HCT116 (cell line): ENCODE data around the gene PTGES2. TPM values are rescaled to one million over a fixed set of nuclear protein-coding genes. Genes with fewer than 3 reads are reported as not detected.
A peak's percentile ranks its signal among the peaks of the same experiment; 100 is the strongest.

ENCODE experiments used
- ATAC-seq: fragments of 200-7000 bp; cut with Tn5 transposase; 2 replicates; pipeline ENCODE4 v1.9.1; 2020; ENCODE audit warnings: mild to moderate bottlenecking, moderate library complexity
- BruUV-seq: library from RNA; stranded (reverse); fragments of 400-500 nt; replicated peaks from 2 replicates; lab custom pipeline; 2021; lab: Mats Ljungman, UMichigan
- CTCF ChIA-PET: fragments of 300-600 bp; sonication (Branson Sonifier 250); formaldehyde crosslinking; loops from one replicate; lab custom pipeline; 2021; ENCODE audit warnings: antibody characterized with exemption; lab: Charles Lee
- POLR2A ChIA-PET: fragments of 300-600, 350-600 bp; sonication (Branson Sonifier 250); formaldehyde crosslinking; loops from one replicate; lab custom pipeline; 2021; ENCODE audit warnings: antibody characterized with exemption; lab: Charles Lee
- RAD21 ChIA-PET, 2 experiments: fragments of 300-600 bp; sonication (Branson Sonifier 250); formaldehyde crosslinking; loops; one replicate each; lab custom pipeline; 2023; ENCODE audit warnings: low total read pairs in 2 of 2; ENCODE audit not compliant: uncharacterized antibody in 2 of 2, unreplicated experiment in 2 of 2, low non-redundant PET in 1 of 2; lab: Charles Lee
- DNase-seq: peaks from one replicate; pipeline ENCODE4 v3.0.0-alpha.2; 2010; ENCODE audit warnings: low read depth, low spot score
- H2AFZ ChIP-seq: fragments of 200-600 bp; shearing (Covaris generic), sonication (generic); 2 replicates; pipeline ENCODE4 v1.6.1; 2017; ENCODE audit warnings: low read depth, mixed run types, mixed read lengths, antibody characterized with exemption, low read length; ENCODE audit not compliant: poor library complexity, severe bottlenecking
- H3K27ac ChIP-seq: 2 replicates; pipeline ENCODE4 v1.5.1; 2012; ENCODE audit warnings: low read depth, low read length
- H3K27me3 ChIP-seq: fragments of 200-600 bp; sonication (generic); 2 replicates; pipeline ENCODE4 v1.6.1; 2016; ENCODE audit warnings: mixed run types, low read length, mixed read lengths; ENCODE audit not compliant: insufficient read depth
- H3K36me3 ChIP-seq, 2 experiments: fragments of 200-500 bp in 1 of 2; fragments of 200-600 bp in 1 of 2; sonication (Bioruptor generic) in 1 of 2; sonication (generic) in 1 of 2; 2 replicates each; pipeline versions ENCODE4 v1.5.1 to v1.6.1; 2014 to 2016; ENCODE audit warnings: low read length in 2 of 2, inconsistent platforms in 1 of 2, mixed read lengths in 1 of 2, mixed run types in 1 of 2; ENCODE audit not compliant: insufficient read depth in 2 of 2, control insufficient read depth in 1 of 2
- H3K4me1 ChIP-seq, 2 experiments: fragments of 200-600 bp in 1 of 2; sonication (generic) in 1 of 2; 2 replicates each; pipeline versions ENCODE4 v1.5.1 to v1.6.1; 2012 to 2017; ENCODE audit warnings: low read length in 2 of 2, inconsistent platforms in 1 of 2, mild to moderate bottlenecking in 1 of 2, mixed read lengths in 1 of 2, mixed run types in 1 of 2, moderate library complexity in 1 of 2; ENCODE audit not compliant: insufficient read depth in 2 of 2, control insufficient read depth in 1 of 2
- H3K4me2 ChIP-seq: fragments of 200-600 bp; sonication (generic); 2 replicates; pipeline ENCODE4 v1.6.1; 2017; ENCODE audit warnings: mixed run types, low read length, mixed read lengths
- H3K4me3 ChIP-seq, 2 experiments: fragments of 200-600 bp in 1 of 2; sonication (generic) in 1 of 2; replicated peaks in 1 of 2; 2 replicates each; pipeline ENCODE4 v1.5.1; 2011 to 2016; ENCODE audit warnings: low read length in 2 of 2, control low read depth in 1 of 2, low read depth in 1 of 2, mild to moderate bottlenecking in 1 of 2, mixed read lengths in 1 of 2, mixed run types in 1 of 2
- H3K79me2 ChIP-seq: fragments of 200-600 bp; sonication (generic); 2 replicates; pipeline ENCODE4 v1.6.1; 2017; ENCODE audit warnings: mild to moderate bottlenecking, mixed run types, low read length, moderate library complexity, mixed read lengths; ENCODE audit not compliant: insufficient read depth
- H3K9ac ChIP-seq: fragments of 200-600 bp; sonication (generic); 2 replicates; pipeline ENCODE4 v1.6.1; 2016; ENCODE audit warnings: low read length, mixed read lengths
- H3K9me2 ChIP-seq: fragments of 200-600 bp; sonication (generic), shearing (Covaris generic); 2 replicates; pipeline ENCODE4 v1.6.1; 2017; ENCODE audit warnings: mixed run types, mild to moderate bottlenecking, moderate library complexity; ENCODE audit not compliant: insufficient read depth
- H3K9me3 ChIP-seq, 2 experiments: fragments of 200-500 bp in 1 of 2; fragments of 200-600 bp in 1 of 2; sonication (Bioruptor generic) in 1 of 2; sonication (generic) in 1 of 2; 2 replicates each; pipeline ENCODE4 v1.6.1; 2014 to 2017; ENCODE audit warnings: low read length in 2 of 2, mixed read lengths in 2 of 2, inconsistent platforms in 1 of 2, low read depth in 1 of 2, mild to moderate bottlenecking in 1 of 2, mixed run types in 1 of 2, moderate library complexity in 1 of 2; ENCODE audit not compliant: control insufficient read depth in 1 of 2, insufficient read depth in 1 of 2
- H4K20me1 ChIP-seq: fragments of 200-600 bp; sonication (generic), shearing (Covaris generic); 2 replicates; pipeline ENCODE4 v1.6.1; 2017; ENCODE audit warnings: mixed run types, mild to moderate bottlenecking, moderate library complexity; ENCODE audit not compliant: insufficient read depth
- CBX3 ChIP-seq: IDR thresholded peaks from 2 replicates; pipeline ENCODE4 v1.6.1; 2012; ENCODE audit warnings: low read depth
- EGR1 ChIP-seq: IDR thresholded peaks from 2 replicates; pipeline ENCODE4 v1.6.1; 2012; ENCODE audit warnings: low read depth
- JUND ChIP-seq: IDR thresholded peaks from 2 replicates; pipeline ENCODE4 v1.6.1; 2012
- POLR2A ChIP-seq: IDR thresholded peaks from 2 replicates; pipeline ENCODE4 v1.7.0; 2011; ENCODE audit warnings: borderline replicate concordance; ENCODE audit not compliant: insufficient read depth, insufficient read length; ENCODE audit errors: extremely low read depth
- POLR2AphosphoS5 ChIP-seq: IDR thresholded peaks from 2 replicates; pipeline ENCODE4 v1.6.1; 2011; ENCODE audit warnings: mild to moderate bottlenecking, low read depth, low read length, moderate library complexity
- RAD21 ChIP-seq: IDR thresholded peaks from 2 replicates; pipeline ENCODE4 v1.6.1; 2012; ENCODE audit warnings: low read depth, mild to moderate bottlenecking
- SIN3A ChIP-seq: IDR thresholded peaks from 2 replicates; pipeline ENCODE4 v1.6.1; 2012; ENCODE audit warnings: low read depth
- SRF ChIP-seq: IDR thresholded peaks from 2 replicates; pipeline ENCODE4 v1.6.1; 2012; ENCODE audit warnings: low read depth
- TCF7L2 ChIP-seq: IDR thresholded peaks from 2 replicates; pipeline ENCODE4 v1.7.0; 2011; ENCODE audit warnings: borderline replicate concordance, inconsistent platforms; ENCODE audit not compliant: insufficient read depth, insufficient read length; ENCODE audit errors: extremely low read depth
- YY1 ChIP-seq: IDR thresholded peaks from 2 replicates; pipeline ENCODE4 v1.6.1; 2011; ENCODE audit warnings: low read length, low read depth, moderate library complexity, mild to moderate bottlenecking; ENCODE audit not compliant: insufficient replicate concordance; ENCODE audit errors: extremely low read depth
- ZFX ChIP-seq: fragments of 450-650 bp; IDR thresholded peaks from 2 replicates; pipeline ENCODE4 v1.6.1; 2017
- ZNF274 ChIP-seq: fragments of 200-500 bp; sonication (Bioruptor generic); IDR thresholded peaks from 2 replicates; pipeline ENCODE4 v1.6.1; 2014; ENCODE audit warnings: mild to moderate bottlenecking, low read depth, low read length, inconsistent platforms
- intact Hi-C: fragments of 100-400 bp; cut with micrococcal nuclease; formaldehyde crosslinking; loops from 2 replicates; pipeline ENCODE4 v1.10.0; 2022
- total RNA-seq: library from RNA; stranded (reverse); gene quantifications from one replicate; pipeline ENCODE4 v1.2.1, GENCODE V29; 2021; ENCODE audit not compliant: unreplicated experiment
- TF ChIP-seq, protein P1 (sequence below): IDR thresholded peaks from 2 replicates; pipeline ENCODE4 v1.6.1; 2012; ENCODE audit warnings: low read depth
- TF ChIP-seq, protein P2 (sequence below), 3 experiments: fragments of 200-600 bp in 1 of 3; sonication (generic) in 1 of 3; IDR thresholded peaks in 2 of 3; conservative IDR thresholded peaks in 1 of 3; 2 replicates each; pipeline ENCODE4 v1.5.1; 2012 to 2017; ENCODE audit warnings: low read depth in 2 of 3, low read length in 2 of 3, antibody characterized with exemption in 1 of 3, borderline replicate concordance in 1 of 3, control low read depth in 1 of 3, mild to moderate bottlenecking in 1 of 3, mixed read lengths in 1 of 3, mixed run types in 1 of 3, moderate library complexity in 1 of 3; ENCODE audit not compliant: insufficient read depth in 1 of 3

PTGES2 gene
- total RNA-seq, 1 experiment from 2014 or later, result 148 TPM

DNA sequence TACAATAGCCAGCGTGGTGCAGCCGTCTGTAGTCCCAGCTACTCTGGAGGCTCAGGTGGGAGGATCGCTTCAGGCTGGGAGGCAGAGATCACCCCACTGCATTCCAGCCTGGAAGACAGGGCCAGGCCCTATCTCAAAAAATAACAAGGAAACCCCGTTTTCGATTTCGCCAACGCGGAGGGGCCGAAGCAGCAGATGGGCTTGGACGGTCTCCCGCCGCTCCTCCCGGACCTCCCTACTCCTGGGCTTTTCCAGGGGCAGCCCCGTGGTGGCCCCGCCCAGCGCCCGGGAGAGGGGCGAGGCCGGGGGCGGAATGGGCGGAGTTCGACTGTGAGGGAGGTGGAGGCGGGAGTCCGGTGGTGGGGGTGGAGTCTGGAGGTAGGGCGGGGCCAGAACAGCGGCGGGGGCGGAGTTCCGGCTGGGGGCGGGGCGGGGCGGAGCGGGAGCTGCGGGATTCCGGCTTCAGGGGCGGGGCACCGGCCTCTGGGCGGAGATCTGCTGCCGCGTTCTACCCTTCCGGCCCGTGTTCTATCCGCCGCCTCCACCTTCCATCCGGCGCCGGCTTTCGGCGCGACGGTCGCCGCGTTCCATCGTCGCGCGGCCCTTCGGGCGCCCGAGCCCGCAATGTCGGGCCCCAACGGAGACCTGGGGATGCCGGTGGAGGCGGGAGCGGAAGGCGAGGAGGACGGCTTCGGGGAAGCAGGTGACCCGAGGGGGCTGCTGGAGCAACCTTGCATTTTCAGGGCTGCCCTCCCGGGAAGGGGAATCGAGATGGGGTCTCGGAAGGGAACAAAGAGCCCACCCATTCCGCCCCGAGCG, 32.5 kb upstream of the PTGES2 start, which contains the start of gene BBLN (continued):
- TF ChIP-seq, protein P1, sequence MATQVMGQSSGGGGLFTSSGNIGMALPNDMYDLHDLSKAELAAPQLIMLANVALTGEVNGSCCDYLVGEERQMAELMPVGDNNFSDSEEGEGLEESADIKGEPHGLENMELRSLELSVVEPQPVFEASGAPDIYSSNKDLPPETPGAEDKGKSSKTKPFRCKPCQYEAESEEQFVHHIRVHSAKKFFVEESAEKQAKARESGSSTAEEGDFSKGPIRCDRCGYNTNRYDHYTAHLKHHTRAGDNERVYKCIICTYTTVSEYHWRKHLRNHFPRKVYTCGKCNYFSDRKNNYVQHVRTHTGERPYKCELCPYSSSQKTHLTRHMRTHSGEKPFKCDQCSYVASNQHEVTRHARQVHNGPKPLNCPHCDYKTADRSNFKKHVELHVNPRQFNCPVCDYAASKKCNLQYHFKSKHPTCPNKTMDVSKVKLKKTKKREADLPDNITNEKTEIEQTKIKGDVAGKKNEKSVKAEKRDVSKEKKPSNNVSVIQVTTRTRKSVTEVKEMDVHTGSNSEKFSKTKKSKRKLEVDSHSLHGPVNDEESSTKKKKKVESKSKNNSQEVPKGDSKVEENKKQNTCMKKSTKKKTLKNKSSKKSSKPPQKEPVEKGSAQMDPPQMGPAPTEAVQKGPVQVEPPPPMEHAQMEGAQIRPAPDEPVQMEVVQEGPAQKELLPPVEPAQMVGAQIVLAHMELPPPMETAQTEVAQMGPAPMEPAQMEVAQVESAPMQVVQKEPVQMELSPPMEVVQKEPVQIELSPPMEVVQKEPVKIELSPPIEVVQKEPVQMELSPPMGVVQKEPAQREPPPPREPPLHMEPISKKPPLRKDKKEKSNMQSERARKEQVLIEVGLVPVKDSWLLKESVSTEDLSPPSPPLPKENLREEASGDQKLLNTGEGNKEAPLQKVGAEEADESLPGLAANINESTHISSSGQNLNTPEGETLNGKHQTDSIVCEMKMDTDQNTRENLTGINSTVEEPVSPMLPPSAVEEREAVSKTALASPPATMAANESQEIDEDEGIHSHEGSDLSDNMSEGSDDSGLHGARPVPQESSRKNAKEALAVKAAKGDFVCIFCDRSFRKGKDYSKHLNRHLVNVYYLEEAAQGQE, result no peak
- peak; percentile 49 for TF ChIP-seq YY1
- TF ChIP-seq RAD21, result no peak

DNA sequence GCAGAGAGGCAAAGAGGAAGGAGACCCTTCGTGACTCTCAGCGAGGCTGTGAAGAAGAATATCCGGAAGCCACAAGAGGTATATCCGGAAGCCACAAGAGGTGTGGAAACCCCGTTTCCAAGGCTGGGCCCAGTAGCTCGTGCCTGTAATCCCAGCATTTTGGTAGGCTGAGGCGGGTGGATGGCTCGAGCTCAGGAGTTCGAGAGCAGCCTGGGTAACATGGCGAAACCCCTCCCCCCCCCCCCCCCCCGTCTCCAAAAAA, 31.9 kb upstream of the PTGES2 start:
- POLR2A ChIA-PET, result interaction anchor here (0.6 to 1.8 kb wide), 8 partner anchors 8 to 147 kb away, joined by 3 to 7 read pairs (median 4); no protein-coding TSS in a partner anchor
- Histone ChIP-seq H3K79me2 (peaks cover 13% of the 10 kb centered on the region), H3K4me2 (peak overlapping the region; percentile 99), H2AFZ (peak overlapping the region; percentile 7), H3K4me3 (peak overlapping the region; percentile 58 to 99), H3K4me1 (peaks cover 0 to 17% of the 10 kb centered on the region in 2 experiments; a peak in 2 of 4 replicates), H4K20me1 (no peaks in the 10 kb centered on the region), H3K9me3 (no peaks in the 10 kb centered on the region), H3K9me2 (no peaks in the 10 kb centered on the region), H3K9ac (peak overlapping the region; percentile 86), H3K27ac (peak overlapping the region; percentile 97), H3K27me3 (no peaks in the 10 kb centered on the region), H3K36me3 (peaks cover 0 to 4% of the 10 kb centered on the region in 2 experiments; a peak in 1 of 4 replicates)
- DNase-seq, result no peak
- intact Hi-C loops, result no loop called here
- BruUV-seq, result TSS peak; percentile 97
- ATAC-seq, result peak; percentile 48
- RAD21 ChIA-PET, result no interaction called here
- CTCF ChIA-PET, result interaction anchor here (0.9 to 4.0 kb wide), 6 partner anchors 8 to 41 kb away, joined by 3 to 19 read pairs (median 4); no protein-coding TSS in a partner anchor
- TF ChIP-seq CBX3, result no peak
- TF ChIP-seq POLR2A, result peak; percentile 25
- TF ChIP-seq SRF, result no peak
- no peak for TF ChIP-seq RAD21
- TF ChIP-seq, protein P1, result no peak
- TF ChIP-seq JUND, result no peak
- no peak for TF ChIP-seq YY1
- TF ChIP-seq, protein P2, sequence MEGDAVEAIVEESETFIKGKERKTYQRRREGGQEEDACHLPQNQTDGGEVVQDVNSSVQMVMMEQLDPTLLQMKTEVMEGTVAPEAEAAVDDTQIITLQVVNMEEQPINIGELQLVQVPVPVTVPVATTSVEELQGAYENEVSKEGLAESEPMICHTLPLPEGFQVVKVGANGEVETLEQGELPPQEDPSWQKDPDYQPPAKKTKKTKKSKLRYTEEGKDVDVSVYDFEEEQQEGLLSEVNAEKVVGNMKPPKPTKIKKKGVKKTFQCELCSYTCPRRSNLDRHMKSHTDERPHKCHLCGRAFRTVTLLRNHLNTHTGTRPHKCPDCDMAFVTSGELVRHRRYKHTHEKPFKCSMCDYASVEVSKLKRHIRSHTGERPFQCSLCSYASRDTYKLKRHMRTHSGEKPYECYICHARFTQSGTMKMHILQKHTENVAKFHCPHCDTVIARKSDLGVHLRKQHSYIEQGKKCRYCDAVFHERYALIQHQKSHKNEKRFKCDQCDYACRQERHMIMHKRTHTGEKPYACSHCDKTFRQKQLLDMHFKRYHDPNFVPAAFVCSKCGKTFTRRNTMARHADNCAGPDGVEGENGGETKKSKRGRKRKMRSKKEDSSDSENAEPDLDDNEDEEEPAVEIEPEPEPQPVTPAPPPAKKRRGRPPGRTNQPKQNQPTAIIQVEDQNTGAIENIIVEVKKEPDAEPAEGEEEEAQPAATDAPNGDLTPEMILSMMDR (IDR thresholded peaks at IDR 0.05 in 2 of 3, conservative IDR thresholded peaks at IDR 0.05 in 1 of 3; ENCODE audit: borderline replicate concordance in 1 of 3, insufficient read depth in 1 of 3, low read depth in 2 of 3, low read length in 2 of 3), result no peak
- TF ChIP-seq POLR2AphosphoS5, result peak; percentile 52; the same call in 1 of the 2 replicates
- no peak for TF ChIP-seq ZNF274
- TF ChIP-seq ZFX, result peak; percentile 26; the same call in 1 of the 2 replicates
- TF ChIP-seq TCF7L2, result no peak
- no peak for TF ChIP-seq EGR1
- no peak for TF ChIP-seq SIN3A
